Activated T-cell treated with anti-CD3 and anti-CD28 coated beads for 24 hours (primary cell): Measurements from ENCODE around the gene ADI1.
"Not testable (repeated sequence)": the region's sequence is repeated elsewhere in the genome, so short reads cannot be mapped to it uniquely, and the experiment has no call there.

Source experiments
- DNase-seq: peaks from one replicate; pipeline ENCODE4 v3.0.0-alpha.2; 2020; ENCODE audit warnings: low read depth

Gene ADI1

DNA sequence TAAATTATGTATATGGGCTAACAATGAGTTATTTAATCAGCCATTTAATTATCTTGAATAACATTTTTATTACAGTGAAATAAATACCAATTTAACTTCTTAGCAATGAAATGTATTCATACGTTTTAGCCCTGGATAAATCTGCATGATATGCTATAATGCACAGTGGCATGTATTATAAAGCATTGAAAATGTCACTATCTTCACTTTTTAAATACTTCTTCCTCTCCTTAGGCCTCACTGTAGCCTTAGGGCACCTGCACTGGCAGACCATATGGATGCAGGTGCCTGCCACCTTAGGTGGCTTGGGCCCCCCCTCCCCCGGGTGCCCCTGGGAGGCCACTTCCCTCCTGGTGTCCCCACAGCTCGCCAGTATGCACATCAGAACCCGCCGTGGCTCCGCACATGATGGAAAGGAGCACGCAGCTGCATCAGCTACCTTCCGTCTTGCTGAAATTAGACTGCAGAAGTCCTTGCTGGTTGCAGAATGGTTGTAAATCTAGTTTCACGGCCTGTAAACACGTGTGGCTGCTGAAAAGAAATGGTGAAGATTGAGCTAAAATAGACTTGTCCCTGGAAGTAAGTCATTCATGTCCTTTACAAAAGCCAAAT lies 56.7 kb downstream of the ADI1 start:
- DNase-seq = no peak

GRCh38 chr2:3461801-3462492 lies 57.4 kb downstream of the ADI1 start:
- peak; percentile 25 for DNase-seq

DNA sequence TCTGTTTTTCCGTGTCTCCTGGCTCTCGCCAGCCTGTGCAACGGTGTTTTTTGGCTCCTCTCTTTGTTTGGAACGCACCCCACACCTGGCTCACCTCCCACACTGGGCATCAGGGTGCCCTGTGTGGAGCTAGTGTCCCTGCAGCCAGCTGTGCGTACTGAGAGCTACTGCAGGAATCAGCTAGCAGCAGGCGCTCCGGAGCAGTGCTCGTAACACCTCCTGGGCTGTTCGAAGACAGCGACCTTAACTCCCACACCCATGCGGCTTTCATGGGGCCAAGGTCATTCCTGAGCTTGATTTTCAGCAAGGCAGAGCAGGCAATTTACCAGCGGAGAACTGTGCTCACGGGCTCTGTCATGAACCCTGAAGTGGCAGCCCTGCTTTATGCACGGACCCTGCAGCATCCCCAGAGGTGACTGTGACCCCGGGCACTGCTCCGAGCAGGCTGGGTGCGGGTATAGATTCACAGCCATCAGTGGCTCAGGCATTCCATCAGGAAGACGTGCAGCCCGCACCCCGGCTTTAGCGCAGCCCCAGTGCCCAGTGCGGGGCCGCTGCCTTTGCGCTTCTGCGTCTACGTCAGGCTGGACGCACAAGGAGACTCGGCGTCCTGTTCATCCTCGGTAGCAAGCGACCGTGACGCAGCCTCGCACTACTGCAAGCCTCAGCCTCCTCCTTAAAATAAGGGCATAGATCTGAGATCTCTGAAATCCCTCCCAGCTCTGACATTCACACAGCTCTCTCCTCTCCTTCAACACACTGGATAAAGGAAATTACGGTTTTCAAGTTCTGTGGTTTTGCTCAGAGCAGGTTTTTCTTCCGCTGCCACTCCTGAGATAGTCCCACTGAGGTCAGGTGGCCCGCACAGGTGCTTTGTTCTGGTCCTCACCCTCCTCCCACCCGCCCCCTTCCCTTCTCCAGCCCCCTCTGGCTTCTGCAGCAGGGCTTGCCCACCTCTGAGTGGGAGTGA lies 58.2 kb downstream of the ADI1 start:
- no peak for DNase-seq

GRCh38 chr2:3460156-3460555 lies 59.2 kb downstream of the ADI1 start:
- no peak for DNase-seq

DNA sequence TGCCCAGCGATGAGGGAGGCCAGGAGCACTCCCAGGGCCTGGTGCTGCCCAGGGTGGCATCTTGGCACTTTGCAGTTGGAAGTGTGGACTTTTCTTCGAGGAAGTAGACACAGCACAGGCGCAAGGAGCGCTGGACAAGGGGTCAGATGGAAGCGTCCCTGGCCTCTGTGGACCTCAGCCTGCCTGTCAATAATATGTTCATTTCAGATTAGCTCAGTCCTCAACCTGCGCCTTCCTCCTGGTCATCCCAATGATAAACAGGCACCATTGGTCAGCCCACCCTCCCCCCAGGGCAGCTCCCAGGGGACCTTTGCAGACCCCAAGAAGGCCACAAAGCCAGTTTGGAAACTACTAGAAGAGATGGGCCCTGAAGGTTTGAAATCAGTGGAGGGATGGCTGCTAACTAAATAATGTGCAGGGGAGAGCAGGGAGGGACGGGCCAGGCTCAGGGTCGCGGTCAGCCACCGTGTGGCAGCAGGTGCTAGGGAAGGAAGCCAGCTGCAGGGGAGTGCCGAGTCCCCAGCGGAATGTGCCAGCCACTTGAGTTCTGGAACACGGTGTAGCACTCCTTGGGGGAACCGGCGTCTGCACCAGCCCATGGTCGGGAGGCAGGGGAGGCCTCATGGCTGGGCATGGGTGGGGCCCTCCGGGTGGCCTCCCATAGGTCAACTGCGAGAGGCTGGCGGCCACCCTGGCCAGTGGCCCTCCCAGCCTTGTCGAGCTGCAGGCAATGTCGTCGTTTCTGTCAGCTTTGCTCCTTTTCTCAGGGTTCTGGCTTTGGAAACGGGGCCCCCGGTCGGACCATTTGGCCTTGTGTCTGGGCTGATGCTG lies 59.9 kb downstream of the ADI1 start:
- DNase-seq = no peak

GRCh38 chr2:3458396-3459184 lies 60.7 kb downstream of the ADI1 start:
- DNase-seq = no peak

- no peak for DNase-seq
Observed at GRCh38 chr2:3457524-3458395, 61.6 kb downstream of the ADI1 start.

DNA sequence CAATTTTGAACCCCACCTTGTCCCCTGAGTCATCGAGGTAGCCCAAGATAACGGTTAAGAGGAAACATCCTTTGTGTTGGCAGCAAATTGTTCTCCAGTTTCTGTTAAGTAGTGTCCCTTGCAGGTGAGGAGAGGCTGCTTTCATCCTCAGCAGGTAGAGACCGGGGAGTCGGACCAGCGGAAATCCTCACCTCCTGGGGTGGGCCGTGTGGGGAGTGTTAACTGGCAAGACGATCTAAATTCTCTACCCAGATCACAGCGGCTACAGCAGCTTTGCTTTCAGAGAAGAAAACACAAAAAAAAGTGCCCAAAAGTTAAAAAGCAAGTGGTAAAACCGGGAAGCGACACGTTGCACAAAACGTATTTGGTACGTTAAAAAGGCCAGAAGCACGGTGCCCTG lies 63.2 kb downstream of the ADI1 start:
- no peak for DNase-seq

- DNase-seq = no peak
Observed at GRCh38 chr2:3454802-3455201, 64.5 kb downstream of the ADI1 start.

DNA sequence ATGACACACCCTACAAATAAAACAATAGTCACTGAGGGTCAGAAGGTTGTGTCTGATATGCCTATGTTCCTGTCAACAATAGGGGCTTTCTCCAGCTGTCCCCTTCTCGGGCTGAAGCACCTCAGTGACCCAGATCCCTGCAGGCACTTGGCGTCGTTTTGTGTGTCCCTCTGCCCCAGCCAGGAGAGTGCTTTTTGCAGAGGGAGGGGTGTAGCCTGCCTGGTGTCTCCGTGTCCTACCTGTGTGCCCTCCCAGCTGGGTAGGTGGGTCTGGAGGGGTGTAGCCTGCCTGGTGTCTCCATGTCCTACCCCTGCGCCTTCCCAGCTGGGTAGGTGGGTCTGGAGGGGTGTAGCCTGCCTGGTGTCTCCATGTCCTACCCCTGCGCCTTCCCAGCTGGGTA lies 65.3 kb downstream of the ADI1 start:
- DNase-seq = not testable (repeated sequence)

GRCh38 chr2:3453190-3453999 lies 65.9 kb downstream of the ADI1 start:
- no peak for DNase-seq

DNA sequence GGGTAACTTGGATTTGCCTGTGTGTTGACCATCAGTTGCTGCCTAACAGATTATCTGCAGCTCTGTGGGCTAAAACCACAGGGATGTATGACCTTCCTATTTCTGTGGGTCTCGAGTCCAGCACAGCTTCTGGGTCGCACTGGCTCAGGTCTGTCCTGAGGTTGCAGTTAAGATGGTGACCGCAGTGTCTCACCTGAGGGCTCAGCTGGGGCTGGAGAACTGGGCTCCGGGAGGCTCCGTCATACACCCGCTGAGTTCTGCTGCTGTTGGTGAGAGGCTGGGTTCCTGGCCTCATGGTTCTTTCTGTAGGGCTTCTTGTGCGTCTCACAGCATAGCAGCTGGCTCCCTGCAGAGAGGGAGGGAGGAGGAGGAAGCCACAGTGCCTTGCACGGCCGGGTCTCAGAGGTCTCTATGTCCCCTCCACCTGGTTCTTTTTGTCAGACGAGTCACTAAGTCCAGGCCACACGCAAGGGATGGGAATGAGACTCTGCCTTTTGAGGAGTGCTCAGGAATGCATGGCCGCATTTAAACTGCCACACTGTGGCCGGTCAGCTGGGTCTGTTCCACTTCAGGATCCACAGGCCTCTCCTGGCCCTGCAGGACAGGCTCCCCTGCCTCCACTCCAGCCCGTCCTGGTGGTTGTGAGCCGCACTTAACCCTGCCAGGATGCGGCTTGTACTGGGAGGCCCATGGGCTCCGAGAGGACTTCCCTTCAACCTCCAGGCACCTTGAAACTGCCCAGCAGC lies 67.2 kb downstream of the ADI1 start:
- DNase-seq = no peak

DNA sequence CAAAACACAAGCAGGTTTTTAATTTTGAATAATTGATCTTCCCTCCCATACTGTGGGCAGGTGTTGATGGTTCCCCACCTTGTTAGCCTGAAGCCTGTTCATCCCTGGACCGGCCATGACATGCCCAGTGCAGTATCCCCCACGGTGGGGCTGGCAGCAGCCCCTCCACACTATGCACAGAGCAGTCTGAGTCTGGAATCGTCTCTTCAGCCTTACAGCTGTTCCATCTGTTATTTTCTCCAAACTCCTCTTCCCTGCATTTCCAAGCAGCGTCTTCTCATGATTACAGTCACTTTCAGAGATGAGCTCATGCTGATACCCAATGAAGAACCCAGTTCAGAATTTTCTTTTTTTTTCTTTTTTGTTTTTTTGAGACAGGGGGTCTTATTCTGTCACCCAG lies 68.2 kb downstream of the ADI1 start:
- no peak for DNase-seq

DNA sequence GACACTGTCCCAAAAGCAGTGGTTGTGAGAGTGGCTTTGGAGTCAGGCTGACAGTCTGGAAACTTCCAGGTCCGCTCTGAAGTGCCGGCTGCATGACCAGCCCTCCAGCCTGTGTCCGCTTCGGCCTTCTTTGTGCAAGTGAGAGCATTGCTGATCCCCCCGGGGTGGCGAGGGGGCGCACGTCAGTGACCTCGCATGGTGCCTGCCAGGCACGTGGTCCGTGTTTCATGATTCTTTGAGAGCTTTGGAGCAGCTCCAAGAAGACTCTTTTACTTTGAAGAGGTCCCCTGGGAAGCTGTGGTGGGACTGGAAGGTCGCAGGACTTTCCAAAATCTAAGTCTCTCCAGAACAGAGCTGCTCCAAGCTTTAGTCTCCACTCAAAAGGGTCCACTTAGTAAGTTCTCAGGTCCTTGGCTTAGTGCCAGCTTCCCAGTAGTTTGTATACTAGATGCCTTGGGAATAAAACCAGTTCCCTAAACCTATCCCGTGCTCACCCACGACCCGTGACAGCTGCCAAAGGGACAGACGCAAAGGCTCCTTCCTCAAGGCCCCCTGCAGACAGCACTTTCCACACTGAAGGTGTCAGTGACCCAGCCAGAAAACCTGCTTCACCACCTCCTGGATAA lies 68.8 kb downstream of the ADI1 start:
- no peak for DNase-seq

- no peak for DNase-seq
Observed at GRCh38 chr2:3449936-3450335, 69.4 kb downstream of the ADI1 start.

GRCh38 chr2:3449086-3449485 lies 70.2 kb downstream of the ADI1 start:
- DNase-seq = no peak

GRCh38 chr2:3448441-3448911 lies 70.9 kb downstream of the ADI1 start:
- not testable (repeated sequence) for DNase-seq

DNA sequence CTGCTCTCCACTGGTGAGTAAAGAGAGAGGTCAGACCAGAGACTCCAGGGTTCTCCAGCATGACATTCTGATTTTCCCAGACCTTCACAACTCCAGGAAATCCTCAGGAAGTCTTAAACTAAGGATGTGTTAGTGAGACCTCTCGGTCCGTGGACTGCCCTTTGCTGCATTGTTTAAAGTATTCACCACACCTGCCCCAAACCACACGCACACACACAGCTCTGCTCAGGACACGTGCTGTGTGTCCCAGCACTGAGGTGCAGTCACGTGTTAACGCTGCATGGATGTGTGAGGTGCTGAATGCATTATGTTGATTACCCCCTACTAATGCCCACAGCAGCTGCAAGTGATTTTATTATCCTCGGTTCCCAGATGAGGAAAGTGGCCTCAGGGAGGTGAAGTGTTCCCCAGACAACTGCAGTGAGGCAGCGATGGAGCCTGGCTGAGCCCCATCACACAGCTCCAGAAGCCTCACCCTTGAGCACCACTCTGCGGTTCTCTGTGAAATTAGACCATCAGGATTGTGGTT lies 71.5 kb downstream of the ADI1 start:
- DNase-seq = no peak
